ENCODE results near the gene TRMT44.

DNA sequence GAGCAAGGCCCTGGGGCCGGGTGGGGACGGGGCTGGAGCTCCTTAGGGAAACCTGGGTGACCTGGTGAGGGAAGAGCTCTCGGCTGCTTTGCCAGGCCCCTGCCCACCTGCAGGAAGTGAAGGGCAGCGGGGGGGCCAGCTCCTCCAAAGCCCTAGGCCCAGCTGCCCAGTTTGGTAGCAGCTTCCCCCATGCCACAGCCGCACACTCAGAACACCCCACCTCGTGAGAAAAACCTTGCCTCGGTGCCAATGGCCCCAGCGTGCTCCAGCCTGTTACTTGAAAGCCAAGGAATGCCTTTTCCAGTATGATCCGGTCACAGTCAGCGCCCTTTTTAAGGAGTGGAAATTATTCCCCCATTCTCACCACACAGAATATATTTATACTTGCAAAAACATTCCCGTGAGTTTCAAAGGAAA is 38.4 kb upstream of the TRMT44 start:
- TF ChIP-seq EZH2 (IDR thresholded peaks at IDR 0.05; ENCODE audit: borderline replicate concordance, low read depth, low read length, severe bottlenecking) = no peak
- TF ChIP-seq, protein P1, sequence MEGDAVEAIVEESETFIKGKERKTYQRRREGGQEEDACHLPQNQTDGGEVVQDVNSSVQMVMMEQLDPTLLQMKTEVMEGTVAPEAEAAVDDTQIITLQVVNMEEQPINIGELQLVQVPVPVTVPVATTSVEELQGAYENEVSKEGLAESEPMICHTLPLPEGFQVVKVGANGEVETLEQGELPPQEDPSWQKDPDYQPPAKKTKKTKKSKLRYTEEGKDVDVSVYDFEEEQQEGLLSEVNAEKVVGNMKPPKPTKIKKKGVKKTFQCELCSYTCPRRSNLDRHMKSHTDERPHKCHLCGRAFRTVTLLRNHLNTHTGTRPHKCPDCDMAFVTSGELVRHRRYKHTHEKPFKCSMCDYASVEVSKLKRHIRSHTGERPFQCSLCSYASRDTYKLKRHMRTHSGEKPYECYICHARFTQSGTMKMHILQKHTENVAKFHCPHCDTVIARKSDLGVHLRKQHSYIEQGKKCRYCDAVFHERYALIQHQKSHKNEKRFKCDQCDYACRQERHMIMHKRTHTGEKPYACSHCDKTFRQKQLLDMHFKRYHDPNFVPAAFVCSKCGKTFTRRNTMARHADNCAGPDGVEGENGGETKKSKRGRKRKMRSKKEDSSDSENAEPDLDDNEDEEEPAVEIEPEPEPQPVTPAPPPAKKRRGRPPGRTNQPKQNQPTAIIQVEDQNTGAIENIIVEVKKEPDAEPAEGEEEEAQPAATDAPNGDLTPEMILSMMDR (IDR thresholded peaks at IDR 0.05; ENCODE audit: borderline replicate concordance, extremely low read depth, low read length, poor library complexity, severe bottlenecking) = no peak
